HG02642 (cell line): ENCODE measurements around the gene MRPS24.
"Not testable (repeated sequence)": the region's sequence is repeated elsewhere in the genome, so short reads cannot be mapped to it uniquely, and the experiment has no call there.

ENCODE experiments used
- ATAC-seq: cut with Tn5 transposase; IDR thresholded peaks from one replicate; pipeline ENCODE4 v1.9.1; 2021; ENCODE audit warnings: mild to moderate bottlenecking; ENCODE audit not compliant: unreplicated experiment, poor library complexity

The MRPS24 gene

GRCh38 chr7:43844257-43844656, 25.1 kb downstream of the MRPS24 start:
- no peak for ATAC-seq

- ATAC-seq, result no peak
Measured at GRCh38 chr7:43843296-43843695, 26.0 kb downstream of the MRPS24 start.

GRCh38 chr7:43838201-43838658, 31.1 kb downstream of the MRPS24 start:
- ATAC-seq, result no peak

- peak; percentile 46 for ATAC-seq
Measured at GRCh38 chr7:43834463-43835251, 34.7 kb downstream of the MRPS24 start.

GRCh38 chr7:43830917-43831316, 38.4 kb downstream of the MRPS24 start:
- ATAC-seq, result not testable (repeated sequence)

- ATAC-seq, result no peak
Measured at GRCh38 chr7:43825391-43825808, 43.9 kb downstream of the MRPS24 start.

- no peak for ATAC-seq
Measured at GRCh38 chr7:43824963-43825362, 44.4 kb downstream of the MRPS24 start.

- not testable (repeated sequence) for ATAC-seq
Measured at GRCh38 chr7:43824513-43824912, 44.8 kb downstream of the MRPS24 start.

- ATAC-seq, result no peak
Measured at GRCh38 chr7:43823941-43824340, 45.4 kb downstream of the MRPS24 start.

- ATAC-seq, result not testable (repeated sequence)
Measured at GRCh38 chr7:43823425-43823824, 45.9 kb downstream of the MRPS24 start.
